HG03342 (cell line): ENCODE measurements around the gene IL2RA.
"Not testable (repeated sequence)": the region's sequence is repeated elsewhere in the genome, so short reads cannot be mapped to it uniquely, and the experiment has no call there.

Source experiments
- ATAC-seq: cut with Tn5 transposase; IDR thresholded peaks from one replicate; pipeline ENCODE4 v1.9.1; 2021; ENCODE audit warnings: mild to moderate bottlenecking, moderate library complexity; ENCODE audit not compliant: unreplicated experiment

The IL2RA gene

DNA sequence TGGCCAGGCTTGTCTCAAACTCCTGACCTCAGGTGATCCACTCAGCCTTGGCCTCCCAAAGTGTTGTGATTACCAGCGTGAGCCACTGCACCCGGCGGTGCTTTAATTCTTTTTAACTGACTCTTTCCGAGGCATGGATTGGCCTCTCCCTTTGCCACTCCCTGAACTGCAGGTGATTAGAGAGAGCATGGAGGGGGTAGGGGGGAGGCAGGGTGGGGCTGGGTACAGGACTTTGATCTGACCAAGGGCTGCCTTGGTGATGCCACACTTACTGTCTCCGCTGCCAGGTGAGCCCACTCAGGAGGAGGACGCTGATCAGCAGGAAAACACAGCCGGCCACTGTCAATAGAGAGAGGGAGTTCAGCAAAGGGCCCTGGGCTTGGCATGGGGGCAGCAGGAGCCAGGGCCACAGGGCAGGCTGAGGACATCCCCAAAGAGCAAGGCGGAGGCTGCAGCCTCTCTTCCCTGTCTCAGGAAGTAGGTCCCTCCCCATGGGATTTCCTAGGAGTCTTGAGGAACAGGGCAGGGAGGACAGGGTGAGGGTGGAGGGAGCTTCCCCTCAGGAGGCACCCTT, 44.3 kb downstream of the IL2RA start:
- ATAC-seq, result no peak

DNA sequence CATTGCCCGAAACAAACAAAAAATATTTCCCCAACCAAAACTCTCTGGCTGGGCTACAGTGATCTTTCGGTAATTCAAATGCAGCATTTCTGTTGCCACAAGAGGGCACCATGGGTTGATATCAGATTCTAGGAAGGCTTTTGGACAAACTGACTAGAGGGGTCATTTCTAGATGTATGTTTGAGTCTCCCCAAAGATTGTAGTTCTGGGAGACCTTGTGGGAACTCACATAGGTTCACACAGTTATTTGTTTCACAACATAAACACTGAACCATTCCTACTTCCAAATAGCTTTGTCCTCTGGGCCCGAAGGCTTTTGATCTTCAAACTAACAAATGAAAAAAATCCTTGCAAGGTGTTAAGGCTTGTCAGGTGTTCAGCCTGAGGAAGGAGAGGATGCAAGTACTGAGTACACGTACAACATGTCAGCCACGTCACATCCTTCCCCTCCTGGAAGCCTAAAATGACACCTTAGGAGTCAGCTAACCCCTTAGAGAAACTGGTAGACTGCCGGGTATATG, 47.9 kb downstream of the IL2RA start:
- no peak for ATAC-seq

DNA sequence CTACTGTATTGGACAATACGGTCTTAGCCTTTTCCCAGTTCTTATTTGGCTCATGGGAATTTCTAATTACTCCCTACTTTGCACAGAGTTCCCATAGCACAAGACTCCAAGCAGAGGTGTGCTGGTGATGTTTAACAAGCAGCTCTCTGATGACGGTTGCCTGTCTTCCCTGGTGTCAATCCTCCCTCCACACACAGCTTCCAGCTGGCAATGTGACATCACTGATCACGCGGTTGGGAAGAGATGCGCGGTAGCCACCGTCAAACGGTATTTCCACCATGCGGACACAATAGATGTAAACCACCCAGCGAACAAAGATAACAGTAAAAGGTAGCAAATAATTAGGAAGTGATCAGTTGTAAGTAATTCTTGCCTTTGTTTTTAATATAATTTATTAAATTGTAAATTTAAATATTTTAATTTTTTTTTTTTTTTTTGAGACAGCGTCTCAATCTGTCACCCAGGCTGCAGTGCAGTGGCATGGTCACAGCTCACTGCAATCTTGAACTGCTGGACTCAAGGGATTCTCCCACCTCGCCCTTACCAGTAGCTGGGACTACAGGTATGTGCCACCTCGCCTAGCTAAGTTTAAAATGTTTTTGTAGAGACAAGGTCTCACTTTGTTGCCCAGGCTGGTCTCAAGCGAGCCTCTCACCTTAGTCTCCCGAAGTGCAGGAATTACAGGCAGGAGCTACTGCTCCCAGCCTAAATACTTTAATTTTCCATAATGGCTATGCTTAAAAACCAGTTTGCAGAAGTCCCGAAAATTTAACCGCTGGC, 48.6 kb downstream of the IL2RA start:
- no peak for ATAC-seq

DNA sequence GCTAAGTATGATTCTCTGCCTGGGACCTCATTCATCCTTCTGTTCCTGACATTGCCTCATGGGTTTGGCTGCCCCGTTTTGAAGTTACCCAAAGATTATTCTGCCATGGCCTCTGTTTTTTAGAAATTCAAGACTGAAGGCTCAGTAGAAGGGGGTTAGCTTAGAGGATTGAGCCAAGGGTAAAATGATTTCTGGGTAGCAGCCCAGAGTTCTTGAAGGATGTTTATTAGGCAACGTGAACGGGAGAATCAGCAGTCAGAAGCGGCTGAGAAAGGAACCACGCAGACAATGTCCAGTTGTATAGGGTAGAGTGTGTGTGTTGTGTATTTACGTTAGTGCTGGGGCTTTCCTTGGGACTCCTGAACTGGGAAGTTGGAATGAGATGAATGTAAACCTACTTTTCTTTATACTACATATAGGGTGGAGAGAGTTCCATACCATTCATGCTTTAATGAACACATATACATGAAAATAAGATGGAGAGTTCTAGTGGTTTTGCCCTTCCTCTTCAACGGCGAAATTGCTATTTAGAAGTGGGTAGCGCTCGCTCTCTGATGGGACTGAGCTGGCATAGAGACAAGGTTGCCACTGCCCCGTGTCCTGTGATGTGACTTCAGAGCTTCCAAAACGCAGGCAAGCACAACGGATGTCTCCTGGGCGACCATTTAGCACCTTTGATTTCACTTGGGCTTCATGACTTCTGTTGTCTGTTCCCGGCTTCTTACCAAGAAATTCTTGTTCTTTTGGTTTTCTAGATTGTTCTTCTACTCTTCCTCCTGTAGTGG, 49.9 kb downstream of the IL2RA start:
- no peak for ATAC-seq

DNA sequence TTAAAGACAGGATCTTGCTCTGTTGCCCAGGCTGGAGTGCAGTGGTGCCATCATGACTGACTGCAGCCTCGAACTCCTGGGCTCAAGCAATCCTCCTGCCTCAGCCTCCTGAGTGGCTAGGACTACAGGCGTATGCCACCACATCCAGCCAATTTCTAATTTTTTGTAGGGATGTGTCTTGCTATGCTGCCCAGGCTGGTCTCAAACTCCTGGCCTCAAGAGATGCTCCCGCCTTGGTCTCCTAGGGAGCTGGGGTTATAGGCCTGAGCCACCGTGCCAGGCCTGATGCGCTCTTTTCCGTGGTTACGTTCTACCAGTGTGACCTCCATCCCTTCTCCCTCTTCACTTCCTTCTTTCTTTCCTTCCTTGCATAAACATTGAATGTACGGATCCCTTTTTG, 50.6 kb downstream of the IL2RA start:
- no peak for ATAC-seq

DNA sequence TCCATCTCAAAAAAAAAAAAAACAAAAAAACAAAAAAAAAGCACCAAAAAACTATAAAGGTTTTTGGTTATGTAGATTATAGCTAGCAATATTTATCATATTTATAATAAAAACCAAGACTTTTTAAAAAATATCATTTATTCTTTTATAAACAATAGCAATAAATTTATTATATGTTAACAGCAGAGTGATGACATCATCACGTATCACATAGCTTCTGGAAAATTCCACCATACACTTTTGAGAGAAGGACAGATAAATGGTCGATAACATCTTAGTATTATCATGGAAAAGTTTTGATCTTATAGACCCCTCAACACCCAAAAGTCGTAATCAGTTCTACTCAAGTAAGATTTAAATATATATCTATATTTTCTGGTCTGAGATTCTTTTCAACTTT, 51.6 kb downstream of the IL2RA start:
- no peak for ATAC-seq

DNA sequence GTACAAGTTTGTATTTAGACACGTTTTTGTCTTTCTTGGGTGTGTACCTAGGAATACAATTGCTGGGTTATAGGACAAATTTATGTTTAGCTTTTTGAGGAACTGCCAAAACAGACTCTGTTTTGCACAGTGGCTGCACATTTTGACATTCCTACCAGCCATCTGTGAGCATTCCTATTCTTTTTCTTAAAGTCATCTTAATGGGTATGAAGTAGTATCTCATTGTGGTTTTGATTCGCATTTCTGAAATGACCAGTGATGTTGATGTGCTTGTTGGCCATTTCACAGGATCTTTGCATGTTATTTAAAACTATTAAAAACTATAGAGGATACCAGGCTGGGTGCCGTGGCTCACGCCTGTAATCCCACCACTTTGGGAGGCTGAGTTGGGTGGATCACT, 52.2 kb downstream of the IL2RA start:
- ATAC-seq, result no peak

DNA sequence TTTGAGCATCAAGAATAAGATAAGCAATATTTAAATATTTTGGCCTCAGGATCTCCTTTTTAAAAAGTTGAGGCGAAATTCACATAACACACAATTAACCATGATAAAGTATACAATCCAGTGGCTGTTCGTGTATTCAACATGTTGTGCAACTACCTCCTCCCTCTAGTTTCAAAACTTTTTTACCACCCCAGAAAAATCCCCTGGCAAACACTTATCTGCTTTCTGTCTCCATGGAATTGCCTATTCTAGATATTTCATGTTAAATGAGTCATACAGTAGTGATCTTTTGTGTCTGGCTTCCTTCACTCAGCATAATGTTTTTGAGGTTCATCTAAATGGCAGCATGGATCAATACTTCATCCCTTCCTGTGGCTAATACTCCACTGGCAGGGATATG, 53.0 kb downstream of the IL2RA start:
- no peak for ATAC-seq

DNA sequence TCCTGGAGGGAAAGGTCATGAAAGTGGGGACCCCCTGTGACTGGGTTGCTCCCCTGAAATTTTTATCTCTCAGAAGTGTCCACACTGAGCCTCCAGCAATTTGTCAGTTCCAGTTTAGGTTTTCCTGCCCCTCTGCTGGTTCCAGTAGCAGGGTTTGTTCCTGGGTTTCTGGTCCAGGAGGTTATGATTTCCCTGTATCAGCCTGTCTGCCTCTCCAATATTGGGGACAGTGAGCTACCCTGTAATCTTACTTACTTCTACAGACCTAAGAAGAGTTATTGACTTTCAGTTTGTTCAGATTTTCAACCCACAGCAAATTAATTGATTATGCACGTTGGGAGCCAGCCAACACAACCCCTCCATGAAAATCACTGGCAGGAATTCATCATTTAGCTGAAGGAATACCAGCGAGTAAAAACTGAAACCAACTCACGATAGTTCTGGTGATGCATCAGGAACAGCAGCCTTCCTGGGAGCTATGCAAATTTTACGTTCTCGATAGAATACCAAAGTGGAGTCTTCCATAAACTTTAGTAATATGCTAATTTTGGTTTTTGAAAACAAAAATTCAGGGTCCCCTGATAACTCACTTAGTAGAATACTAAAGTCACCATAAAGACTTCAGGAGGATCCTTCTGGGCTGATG, 53.5 kb downstream of the IL2RA start:
- no peak for ATAC-seq

DNA sequence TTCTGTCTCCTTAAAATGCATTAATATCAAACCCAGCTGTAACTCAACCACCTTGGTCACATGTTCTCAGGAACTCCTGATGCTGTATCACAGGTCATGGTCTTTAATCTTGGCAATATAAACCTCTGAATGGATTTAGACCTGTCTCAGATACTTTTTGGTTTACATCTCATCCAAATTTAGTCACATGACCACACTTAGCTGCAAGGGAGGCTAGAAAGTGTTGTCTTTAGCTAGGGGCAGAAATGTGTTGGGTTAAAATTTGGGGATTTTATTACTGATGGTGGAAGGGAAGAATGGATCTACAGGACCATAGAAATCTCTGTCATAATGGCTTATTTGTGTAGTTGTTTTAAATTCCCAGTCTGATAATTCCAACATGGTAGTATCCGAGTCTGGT, 55.2 kb downstream of the IL2RA start:
- no peak for ATAC-seq

DNA sequence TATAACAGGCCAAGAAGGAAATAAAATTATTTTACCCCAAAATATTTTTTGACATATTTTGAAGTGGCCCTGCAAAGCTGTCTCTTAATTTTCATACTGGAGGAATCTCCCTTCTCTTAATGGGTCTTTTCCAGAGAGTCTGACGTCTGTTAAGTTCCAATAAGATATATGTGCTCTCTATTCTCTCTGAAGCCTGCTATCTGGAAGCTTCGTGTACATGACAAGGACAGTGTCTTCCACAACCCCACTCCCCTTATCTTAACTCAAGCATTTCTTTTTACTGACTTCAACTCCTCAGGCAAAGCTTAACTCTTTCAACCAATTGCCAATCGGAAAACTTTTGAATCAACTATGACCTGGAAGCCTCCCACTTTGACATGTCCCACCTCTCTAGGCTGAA, 55.6 kb downstream of the IL2RA start:
- ATAC-seq, result no peak

DNA sequence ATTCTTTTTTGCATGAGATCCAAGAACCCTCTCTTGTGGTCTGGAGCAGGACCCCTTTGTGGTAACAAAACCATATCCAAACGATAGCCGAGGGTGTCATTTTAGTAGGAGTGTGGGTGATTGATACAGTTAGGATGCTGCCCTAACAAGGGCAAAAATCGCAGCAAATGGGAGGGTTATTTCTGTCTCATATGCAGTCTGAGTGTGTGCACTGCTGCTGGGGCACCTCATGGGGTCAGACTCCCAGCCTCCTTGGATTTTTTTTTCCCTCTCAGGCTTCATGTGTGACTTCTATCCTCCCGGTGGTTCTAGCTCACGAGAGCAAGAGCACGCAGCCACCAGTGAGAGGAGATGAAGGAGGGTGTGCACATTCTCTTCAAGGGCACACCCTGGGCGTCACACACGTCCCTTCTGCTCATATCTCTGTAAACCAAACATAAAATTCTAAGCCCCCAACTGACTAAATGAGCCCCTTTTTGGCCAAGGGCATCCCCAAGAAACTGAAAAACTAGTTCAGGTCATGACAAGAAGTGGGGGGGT, 56.2 kb downstream of the IL2RA start:
- no peak for ATAC-seq

DNA sequence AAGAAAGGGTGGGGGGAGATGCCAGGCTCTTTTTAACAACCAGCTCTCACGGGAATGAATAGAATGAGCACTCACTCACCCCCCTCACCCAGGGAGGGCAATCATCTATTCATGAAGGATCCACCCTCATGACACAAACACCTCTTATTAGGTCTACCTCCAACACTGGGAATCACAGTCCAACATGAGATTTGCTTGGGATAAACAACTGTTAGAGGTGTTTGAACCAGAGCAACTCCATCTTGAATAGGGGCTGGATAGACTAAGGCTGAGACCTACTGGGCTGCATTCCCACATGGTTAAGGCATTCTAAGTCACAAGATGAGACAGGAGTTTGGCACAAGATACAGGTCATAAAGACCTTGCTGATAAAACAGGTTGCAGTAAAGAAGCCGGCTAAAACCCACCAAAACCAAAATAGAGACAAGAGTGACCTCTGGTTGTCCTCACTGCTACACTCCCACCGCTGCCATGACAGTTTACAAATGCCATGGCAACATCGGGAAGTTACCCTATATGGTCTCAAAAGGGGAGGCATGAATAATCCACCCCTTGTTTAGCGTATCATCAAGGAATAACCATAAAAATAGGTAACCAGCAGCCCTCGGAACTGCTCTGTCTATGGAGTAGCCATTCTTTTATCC, 56.9 kb downstream of the IL2RA start:
- not testable (repeated sequence) for ATAC-seq

DNA sequence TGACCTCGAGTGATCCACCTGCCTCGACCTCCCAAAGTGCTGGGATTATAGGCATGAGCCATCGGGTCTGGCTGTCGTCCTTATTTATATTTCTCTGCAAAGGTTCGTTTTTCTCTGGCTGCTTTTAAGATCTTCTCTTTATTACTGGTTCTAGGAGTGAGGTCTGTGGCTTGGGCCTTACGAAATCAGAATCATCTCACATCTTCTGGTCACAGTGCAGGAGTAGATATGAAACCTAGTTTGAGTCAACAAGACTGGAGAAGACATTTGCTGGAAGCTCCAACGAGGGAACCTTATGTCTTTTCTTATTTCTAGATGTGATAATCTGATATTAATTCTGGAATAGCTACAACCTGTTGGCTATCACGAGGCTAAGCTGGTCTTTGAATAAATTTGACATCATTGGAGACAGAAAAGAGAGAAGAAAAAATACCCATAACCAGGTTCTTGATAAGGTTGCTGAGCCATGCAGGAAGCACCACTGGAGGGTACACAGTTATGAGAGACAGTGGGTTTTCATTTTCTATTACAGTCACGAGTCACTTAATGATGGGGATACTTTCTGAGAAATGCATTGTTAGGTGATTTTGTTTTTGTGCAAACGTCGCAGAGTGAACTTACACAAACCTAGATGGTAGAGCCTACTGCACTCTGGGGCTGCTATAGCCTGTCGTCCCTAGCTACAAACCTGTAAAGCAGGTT, 59.2 kb downstream of the IL2RA start:
- no peak for ATAC-seq

DNA sequence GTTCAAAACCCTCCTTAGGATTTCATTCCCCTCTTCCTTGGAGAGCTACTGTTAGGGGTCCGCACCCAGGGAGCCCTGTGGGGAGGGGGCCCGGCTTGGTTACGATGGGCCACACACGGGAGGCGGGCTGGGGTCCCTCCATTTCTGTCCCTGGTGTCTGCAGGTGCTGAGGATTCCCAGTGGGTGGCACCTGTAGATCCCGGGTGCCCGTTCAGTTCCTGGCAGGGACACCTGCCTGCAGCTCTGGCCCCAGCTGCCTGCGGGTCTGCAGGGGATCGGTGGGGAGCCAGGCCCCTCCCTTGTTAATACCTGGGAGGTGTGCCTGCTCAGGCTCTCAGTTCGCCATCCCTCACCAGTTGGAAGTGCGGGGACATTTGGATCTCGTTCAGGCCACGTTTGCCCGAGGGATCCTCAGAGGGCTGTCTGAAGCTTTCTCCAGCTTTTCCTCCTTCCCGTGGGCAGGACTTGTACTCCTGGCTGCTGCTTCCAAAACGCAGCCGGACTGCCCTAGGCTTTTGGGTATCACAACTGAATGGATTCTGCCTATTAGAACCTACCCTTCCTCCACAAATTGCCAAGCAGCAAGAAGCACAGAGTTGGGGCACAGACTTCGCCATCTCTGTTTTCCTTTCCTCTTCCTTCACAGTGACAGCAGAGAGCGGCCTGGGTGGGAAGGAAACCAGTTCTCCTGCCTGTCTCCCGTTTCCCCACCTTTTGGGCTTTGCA, 62.6 kb downstream of the IL2RA start:
- ATAC-seq, result no peak

DNA sequence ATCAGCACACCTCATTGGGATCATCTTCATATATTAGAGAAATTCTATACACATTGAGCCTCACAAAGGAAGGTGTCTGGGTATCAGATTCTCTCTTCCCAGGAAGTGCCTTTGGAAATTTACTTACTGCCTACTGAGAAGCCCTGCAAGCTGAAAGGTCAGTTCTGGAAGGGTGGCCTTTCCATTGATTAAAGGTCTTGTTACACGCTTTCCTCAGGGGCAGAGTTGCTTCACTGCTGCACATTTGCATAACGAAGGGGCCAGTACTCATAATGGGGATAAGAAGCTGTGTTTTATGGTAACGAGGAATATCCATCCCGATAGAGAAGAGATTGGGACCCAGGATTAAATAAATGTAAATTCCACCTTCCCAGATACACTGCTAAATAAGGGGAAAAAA, 65.5 kb downstream of the IL2RA start:
- no peak for ATAC-seq

DNA sequence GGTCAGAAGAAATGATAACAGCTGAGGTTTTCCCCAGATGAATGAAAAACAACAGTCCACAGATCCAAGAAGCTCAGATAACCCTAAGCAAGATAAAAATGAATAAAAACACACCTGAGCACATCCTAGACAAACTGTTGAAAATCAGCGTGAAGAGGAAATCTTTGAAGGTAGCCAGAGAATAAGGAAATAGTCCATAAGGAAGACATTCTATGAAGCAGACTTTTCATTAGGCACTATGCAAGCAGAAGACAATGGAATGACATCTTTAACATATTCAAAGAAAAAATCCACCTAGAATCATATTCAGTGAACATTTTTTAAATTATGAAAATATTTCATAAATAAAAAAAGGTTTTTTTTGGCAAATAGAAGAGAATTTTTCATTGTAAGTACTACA, 69.8 kb downstream of the IL2RA start:
- ATAC-seq, result no peak

DNA sequence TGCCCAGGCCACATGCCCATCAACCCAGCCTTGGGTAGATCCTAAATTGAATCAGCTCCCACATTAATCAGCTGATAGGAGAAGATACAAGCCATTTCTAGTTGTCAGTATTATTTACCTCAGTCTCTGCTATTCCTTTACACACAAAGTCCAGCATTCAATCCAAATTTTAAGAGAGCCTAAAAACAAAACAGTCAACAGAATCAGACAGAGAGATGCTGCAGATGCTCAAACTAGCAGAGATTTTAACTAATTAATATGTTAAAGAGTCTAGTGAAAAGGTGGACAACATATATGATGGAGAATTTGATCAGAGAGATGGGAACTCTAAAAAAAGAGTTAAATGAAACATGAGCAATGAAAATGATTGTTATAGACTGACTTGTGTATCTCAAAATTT, 70.5 kb downstream of the IL2RA start:
- no peak for ATAC-seq

DNA sequence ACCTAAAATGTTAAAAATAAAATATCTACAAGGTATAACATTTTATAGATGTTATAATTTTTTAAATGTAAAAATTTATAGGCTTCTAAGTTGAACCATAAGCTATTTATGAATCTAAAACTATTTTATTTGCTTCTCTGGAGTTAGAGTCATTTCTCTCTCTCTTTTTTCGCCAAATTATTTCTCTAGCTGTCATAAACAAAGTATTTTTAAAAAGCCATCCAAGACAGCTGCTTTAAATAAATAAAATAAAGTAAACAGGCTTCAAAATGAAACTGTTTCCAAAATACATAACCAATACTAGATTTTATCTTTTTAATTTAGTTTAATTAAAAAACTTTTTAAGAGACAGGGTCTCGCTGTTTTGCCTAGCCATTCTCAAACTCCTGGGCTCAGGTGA, 72.4 kb downstream of the IL2RA start:
- ATAC-seq, result no peak
